GM13977 (cell line): ENCODE results near the gene PTPRJ.

Experiments
- DNase-seq: peaks from one replicate; pipeline ENCODE4 v3.0.0; 2012; ENCODE audit warnings: low spot score
- CTCF ChIP-seq: IDR thresholded peaks from 2 replicates; pipeline ENCODE4 v1.5.1; 2012; ENCODE audit warnings: mild to moderate bottlenecking, control low read depth; ENCODE audit not compliant: insufficient read depth; ENCODE audit errors: extremely low read depth, missing control alignments
- in situ Hi-C: fragments of 300-500 bp; cut with MboI; formaldehyde crosslinking; loops from one replicate; pipeline ENCODE4 v1.12.0; 2022; ENCODE audit warnings: low sequenced_read_pairs, low pct_unique_long_range_greater_than_20kb, mixed read lengths, inconsistent platforms; ENCODE audit not compliant: unreplicated experiment

Gene PTPRJ

GRCh38 chr11:48037709-48038468, 57.5 kb downstream of the PTPRJ start:
- in situ Hi-C loops: no loop called here
- TF ChIP-seq CTCF: no peak
- DNase-seq: no peak

- in situ Hi-C loops: no loop called here
- no peak for TF ChIP-seq CTCF
- DNase-seq: no peak
These were observed 60.6 kb downstream of the PTPRJ start for GRCh38 chr11:48040830-48041444.

- no peak for TF ChIP-seq CTCF
- in situ Hi-C loops: no loop called here
These were observed 61.7 kb downstream of the PTPRJ start for GRCh38 chr11:48041877-48042695.

GRCh38 chr11:48043111-48043990, 63.0 kb downstream of the PTPRJ start:
- TF ChIP-seq CTCF: no peak
- in situ Hi-C loops: no loop called here

More at GRCh38 chr11:48041877-48042695, 61.7 kb downstream of the PTPRJ start:
- no peak for DNase-seq

GRCh38 chr11:48043991-48044512, 63.7 kb downstream of the PTPRJ start:
- DNase-seq: no peak
- in situ Hi-C loops: no loop called here
- TF ChIP-seq CTCF: no peak

More at GRCh38 chr11:48043111-48043990, 63.0 kb downstream of the PTPRJ start:
- DNase-seq: no peak
